ENCODE data around the gene AGA. TPM values are rescaled to one million over a fixed set of nuclear protein-coding genes. Genes with fewer than 3 reads are reported as not detected.

Gene AGA
- total RNA-seq, 1 donor from 2014 or later = 27.7 TPM

GRCh38 chr4:177384856-177385397 is 57.3 kb downstream of the AGA start:
- TF ChIP-seq CTCF (conservative IDR thresholded peaks at IDR 0.05; ENCODE audit: low read depth, low read length) = no peak
- no peak overlapping the region for H3K4me3 ChIP-seq (ENCODE audit: low read depth, low read length)
- no peak for DNase-seq (ENCODE audit: low read depth)

GRCh38 chr4:177381762-177382310 is 60.4 kb downstream of the AGA start:
- no peak for TF ChIP-seq CTCF (conservative IDR thresholded peaks at IDR 0.05; ENCODE audit: low read depth, low read length)
- no peak for DNase-seq (ENCODE audit: low read depth)
- H3K4me3 ChIP-seq (ENCODE audit: low read depth, low read length) = no peak overlapping the region

Other genes with a start within 250 kb of the AGA start
- gene NEIL3, start 132.6 kb downstream of the AGA start, total RNA-seq = 7.8 and 18.2 TPM in 2 replicates

Data from epithelial cell of proximal tubule (primary cell).